Caco-2 (cell line): ENCODE data around the gene MYO16. TPM values are rescaled to one million over a fixed set of nuclear protein-coding genes. Genes with fewer than 3 reads are reported as not detected.

ENCODE experiments used
- BruUV-seq: library from RNA; stranded (reverse); fragments of 400-500 nt; replicated peaks from 2 replicates; lab custom pipeline; 2021; lab: Mats Ljungman, UMichigan
- CTCF ChIA-PET: fragments of 300-600 bp; sonication (Branson Sonifier 250); formaldehyde crosslinking; loops from one replicate; lab custom pipeline; 2022; ENCODE audit warnings: antibody characterized with exemption; lab: Charles Lee
- POLR2A ChIA-PET: fragments of 300-600 bp; sonication (Branson Sonifier 250); formaldehyde crosslinking; loops from one replicate; lab custom pipeline; 2022; ENCODE audit warnings: antibody characterized with exemption; lab: Charles Lee
- DNase-seq, 2 experiments: peaks; one replicate each; pipeline versions ENCODE4 v3.0.0 to v3.0.0-alpha.2; 2020 to 2022
- H3K27me3 ChIP-seq: replicated peaks from 2 replicates; pipeline ENCODE4 v1.6.0; 2011; ENCODE audit warnings: low read length; ENCODE audit not compliant: control insufficient read depth, insufficient read depth
- H3K36me3 ChIP-seq: 2 replicates; pipeline ENCODE4 v1.5.1; 2011; ENCODE audit warnings: low read length; ENCODE audit not compliant: control insufficient read depth, insufficient read depth
- H3K4me1 ChIP-seq: fragments of 250-450 bp; sonication (Bioruptor Pico); 2 replicates; pipeline ENCODE4 v1.5.1; 2020; ENCODE audit warnings: mild to moderate bottlenecking
- H3K4me3 ChIP-seq: 2 replicates; pipeline ENCODE4 v1.5.1; 2011; ENCODE audit warnings: low read depth, mild to moderate bottlenecking, control low read depth, low read length
- H3K9me3 ChIP-seq: fragments of 250-450 bp; sonication (Bioruptor Pico); 2 replicates; pipeline ENCODE4 v1.5.1; 2020; ENCODE audit warnings: mild to moderate bottlenecking, moderate library complexity
- H3K27ac Mint-ChIP-seq: one replicate; pipeline ENCODE4 v1.8.0; 2022; ENCODE audit warnings: mixed read lengths; ENCODE audit not compliant: unreplicated experiment
- H3K27me3 Mint-ChIP-seq: one replicate; pipeline ENCODE4 v1.8.0; 2022; ENCODE audit warnings: mixed read lengths; ENCODE audit not compliant: insufficient read depth, unreplicated experiment
- H3K36me3 Mint-ChIP-seq: one replicate; pipeline ENCODE4 v1.8.0; 2022; ENCODE audit warnings: mild to moderate bottlenecking, mixed read lengths; ENCODE audit not compliant: insufficient read depth, unreplicated experiment
- H3K4me1 Mint-ChIP-seq: one replicate; pipeline ENCODE4 v1.8.0; 2022; ENCODE audit warnings: low read depth, mixed read lengths; ENCODE audit not compliant: unreplicated experiment
- H3K4me3 Mint-ChIP-seq: one replicate; pipeline ENCODE4 v1.8.0; 2022; ENCODE audit warnings: mild to moderate bottlenecking, moderate library complexity, mixed read lengths; ENCODE audit not compliant: unreplicated experiment
- H3K9me3 Mint-ChIP-seq: one replicate; pipeline ENCODE4 v1.8.0; 2022; ENCODE audit warnings: mixed read lengths; ENCODE audit not compliant: unreplicated experiment
- CTCF ChIP-seq, 2 experiments: fragments of 200-600 bp in 1 of 2; IDR thresholded peaks; 1 replicate in 1 of 2; 2 replicates in 1 of 2; pipeline versions ENCODE4 v1.5.1 to v1.8.0; 2011 to 2022; ENCODE audit warnings: antibody characterized with exemption in 1 of 2, control low read depth in 1 of 2, inconsistent platforms in 1 of 2, low read depth in 1 of 2, low read length in 1 of 2, mild to moderate bottlenecking in 1 of 2, moderate library complexity in 1 of 2; ENCODE audit not compliant: insufficient read depth in 1 of 2, severe bottlenecking in 1 of 2, unreplicated experiment in 1 of 2
- intact Hi-C: fragments of 100-400 bp; cut with micrococcal nuclease; formaldehyde crosslinking; loops from one replicate; pipeline ENCODE4 v1.10.0; 2022; ENCODE audit not compliant: unreplicated experiment
- total RNA-seq: library from RNA; stranded (reverse); gene quantifications from 2 replicates; pipeline ENCODE4 v1.2.3, GENCODE V29; 2022

The MYO16 gene
- total RNA-seq, 1 experiment from 2014 or later: not detected

- Histone ChIP-seq H3K4me3 (no peak overlapping the region), H3K9me3 (no peaks in the 10 kb centered on the region; the same call in 1 of the 2 replicates), H3K36me3 (no peaks in the 10 kb centered on the region), H3K27me3 (no peaks in the 10 kb centered on the region), H3K4me1 (no peaks in the 10 kb centered on the region)
- H3K4me1 Mint-ChIP-seq: no peaks in the 10 kb centered on the region
- POLR2A ChIA-PET: no interaction called here
- no TSS peak for BruUV-seq
- no peak for DNase-seq
- H3K27ac Mint-ChIP-seq: no peak overlapping the region
- peaks cover 7% of the 10 kb centered on the region for H3K36me3 Mint-ChIP-seq
- H3K27me3 Mint-ChIP-seq: no peaks in the 10 kb centered on the region
- intact Hi-C loops: no loop called here
- H3K4me3 Mint-ChIP-seq: no peak overlapping the region
- no peak for TF ChIP-seq CTCF (IDR thresholded peaks at IDR 0.05; ENCODE audit: insufficient read depth in 1 of 2, low read depth in 1 of 2, low read length in 1 of 2, severe bottlenecking in 1 of 2, unreplicated experiment in 1 of 2)
- CTCF ChIA-PET: interaction anchor here (2.6 kb wide), 1 partner anchor 176 kb away, joined by 18 read pairs; no protein-coding TSS in a partner anchor
- no peaks in the 10 kb centered on the region for H3K9me3 Mint-ChIP-seq
Observed at GRCh38 chr13:109136873-109137272, 507.5 kb downstream of the MYO16 start.

GRCh38 chr13:109139346-109139745 lies 509.9 kb downstream of the MYO16 start:
- DNase-seq: no peak
- TF ChIP-seq CTCF (IDR thresholded peaks at IDR 0.05; ENCODE audit: insufficient read depth in 1 of 2, low read depth in 1 of 2, low read length in 1 of 2, severe bottlenecking in 1 of 2, unreplicated experiment in 1 of 2): no peak
- H3K27ac Mint-ChIP-seq: no peak overlapping the region
- Histone ChIP-seq H3K9me3 (no peaks in the 10 kb centered on the region; the same call in 1 of the 2 replicates), H3K4me1 (no peaks in the 10 kb centered on the region), H3K36me3 (no peaks in the 10 kb centered on the region), H3K27me3 (no peaks in the 10 kb centered on the region), H3K4me3 (no peak overlapping the region)
- no peaks in the 10 kb centered on the region for H3K27me3 Mint-ChIP-seq
- ChIA-PET POLR2A (no interaction called here), CTCF (interaction anchor here (0.5 kb wide), 1 partner anchor 814 kb away, joined by 3 read pairs; no protein-coding TSS in a partner anchor)
- H3K4me1 Mint-ChIP-seq: no peaks in the 10 kb centered on the region
- H3K9me3 Mint-ChIP-seq: no peaks in the 10 kb centered on the region
- no peak overlapping the region for H3K4me3 Mint-ChIP-seq
- no TSS peak for BruUV-seq
- intact Hi-C loops: no loop called here
- peaks cover 7% of the 10 kb centered on the region for H3K36me3 Mint-ChIP-seq

GRCh38 chr13:109140054-109140453 lies 510.6 kb downstream of the MYO16 start:
- no peak for TF ChIP-seq CTCF (IDR thresholded peaks at IDR 0.05; ENCODE audit: insufficient read depth in 1 of 2, low read depth in 1 of 2, low read length in 1 of 2, severe bottlenecking in 1 of 2, unreplicated experiment in 1 of 2)
- intact Hi-C loops: loop anchor here (10.0 kb wide), 2 partner anchors 175 to 445 kb away; no protein-coding TSS in a partner anchor
- Histone ChIP-seq H3K9me3 (no peaks in the 10 kb centered on the region; the same call in 1 of the 2 replicates), H3K4me1 (no peaks in the 10 kb centered on the region), H3K36me3 (no peaks in the 10 kb centered on the region), H3K27me3 (no peaks in the 10 kb centered on the region), H3K4me3 (no peak overlapping the region)
- ChIA-PET CTCF (no interaction called here), POLR2A (no interaction called here)
- no TSS peak for BruUV-seq
- no peaks in the 10 kb centered on the region for H3K9me3 Mint-ChIP-seq
- H3K36me3 Mint-ChIP-seq: peaks cover 7% of the 10 kb centered on the region
- H3K27me3 Mint-ChIP-seq: no peaks in the 10 kb centered on the region
- H3K27ac Mint-ChIP-seq: no peak overlapping the region
- no peak overlapping the region for H3K4me3 Mint-ChIP-seq
- no peaks in the 10 kb centered on the region for H3K4me1 Mint-ChIP-seq
- DNase-seq: no peak
